K562 (cell line): ENCODE measurements around the gene FFAR1. TPM values are rescaled to one million over a fixed set of nuclear protein-coding genes. Genes with fewer than 3 reads are reported as not detected.

Source experiments
- ATAC-seq: fragments of 200-7000 bp; cut with Tn5 transposase; 3 replicates; pipeline ENCODE4 v1.9.1; 2020; ENCODE audit warnings: moderate library complexity
- BruUV-seq: library from RNA; stranded (reverse); fragments of 400-500 nt; replicated peaks from 2 replicates; lab custom pipeline; 2021; lab: Mats Ljungman, UMichigan
- CTCF ChIA-PET: fragments of 300-600 bp; formaldehyde crosslinking; extraction: SDS; loops from one replicate; lab custom pipeline; 2021; ENCODE audit warnings: low intra/inter-chr PET ratio; lab: Yijun Ruan, JAX
- POLR2A ChIA-PET: fragments of 300-600, 350-650 bp; sonication (Branson Sonifier 250); formaldehyde crosslinking; extraction: SDS; loops from one replicate; lab custom pipeline; 2021; ENCODE audit warnings: antibody characterized with exemption, inconsistent platforms; lab: Yijun Ruan, JAX
- DNase-seq, 4 experiments: peaks; one replicate each; pipeline versions ENCODE4 v3.0.0 to v3.0.0-alpha.2; 2011 to 2018; ENCODE audit warnings: low spot score in 3 of 4, mixed read lengths in 3 of 4; ENCODE audit errors: extremely low read depth in 1 of 4
- FAIRE-seq: peaks from 2 replicates; lab custom pipeline; 2011; peaks lifted over from hg19 to GRCh38; lab: Jason Lieb, UNC
- H2AFZ ChIP-seq: 2 replicates; pipeline ENCODE4 v1.6.0; 2011; ENCODE audit warnings: low read depth, low read length, control low read depth, inconsistent platforms
- H3K27ac ChIP-seq: fragments of 200-600 bp; 3 replicates; pipeline ENCODE4 v1.8.0; 2011; ENCODE audit warnings: low read depth, mild to moderate bottlenecking, control low read depth, inconsistent platforms, low read length, moderate library complexity, mixed read lengths; ENCODE audit errors: extremely low read depth
- H3K27me3 ChIP-seq, 2 experiments: fragments of 300-600 bp in 1 of 2; 2 replicates in 1 of 2; 3 replicates in 1 of 2; pipeline versions ENCODE4 v1.6.0 to v1.8.0; 2011; ENCODE audit warnings: inconsistent platforms in 2 of 2, low read length in 2 of 2, mild to moderate bottlenecking in 1 of 2, mixed read lengths in 1 of 2, moderate library complexity in 1 of 2; ENCODE audit not compliant: control insufficient read depth in 2 of 2, insufficient read depth in 2 of 2
- H3K36me3 ChIP-seq: fragments of 300-600 bp; 3 replicates; pipeline ENCODE4 v1.8.0; 2011; ENCODE audit warnings: mild to moderate bottlenecking, low read length, inconsistent platforms; ENCODE audit not compliant: control insufficient read depth, insufficient read depth
- H3K4me1 ChIP-seq, 2 experiments: fragments of 200-600 bp in 1 of 2; replicated peaks in 1 of 2; 2 replicates in 1 of 2; 3 replicates in 1 of 2; pipeline versions ENCODE4 v1.5.1 to v1.8.0; 2011; ENCODE audit warnings: inconsistent platforms in 2 of 2, low read length in 2 of 2, mild to moderate bottlenecking in 1 of 2, mixed read lengths in 1 of 2, moderate library complexity in 1 of 2; ENCODE audit not compliant: control insufficient read depth in 2 of 2, insufficient read depth in 2 of 2
- H3K4me2 ChIP-seq: 2 replicates; pipeline ENCODE4 v1.6.1; 2011; ENCODE audit warnings: low read length, control low read depth, inconsistent platforms, mixed read lengths; ENCODE audit not compliant: insufficient read depth
- H3K4me3 ChIP-seq: fragments of 200-600 bp; sonication (generic), shearing (Covaris generic); 2 replicates; pipeline ENCODE4 v1.5.1; 2016; ENCODE audit warnings: control low read depth, inconsistent platforms
- H3K79me2 ChIP-seq: fragments of 200-600 bp; 3 replicates; pipeline ENCODE4 v1.8.0; 2011; ENCODE audit warnings: low read length, inconsistent platforms; ENCODE audit not compliant: control insufficient read depth, insufficient read depth
- H3K9ac ChIP-seq, 2 experiments: 2 replicates each; pipeline versions ENCODE4 v1.6.0 to v1.6.1; 2011; ENCODE audit warnings: low read depth in 2 of 2, low read length in 2 of 2, control low read depth in 1 of 2, inconsistent platforms in 1 of 2, mild to moderate bottlenecking in 1 of 2, mixed read lengths in 1 of 2; ENCODE audit not compliant: insufficient read depth in 1 of 2
- H3K9me1 ChIP-seq: one replicate; pipeline ENCODE4 v1.6.0; 2011; ENCODE audit warnings: inconsistent platforms, mild to moderate bottlenecking, low read length, moderate library complexity; ENCODE audit not compliant: control insufficient read depth, insufficient read depth
- H3K9me3 ChIP-seq: replicated peaks from 2 replicates; pipeline ENCODE4 v1.5.1; 2011; ENCODE audit warnings: low read depth, low read length, inconsistent platforms; ENCODE audit not compliant: control insufficient read depth, insufficient read depth
- H4K20me1 ChIP-seq: replicated peaks from 2 replicates; pipeline ENCODE4 v1.6.1; 2011; ENCODE audit warnings: low read length, inconsistent platforms, mixed read lengths; ENCODE audit not compliant: control insufficient read depth, insufficient read depth
- CBX1 ChIP-seq: sonication (generic); IDR thresholded peaks from 2 replicates; pipeline ENCODE4 v1.6.1; 2016; ENCODE audit warnings: antibody characterized with exemption, low read depth, mild to moderate bottlenecking
- FOXM1 ChIP-seq, 2 experiments: fragments of 450-650 bp in 1 of 2; sonication (generic) in 1 of 2; formaldehyde crosslinking in 1 of 2; IDR thresholded peaks; 2 replicates each; pipeline versions ENCODE4 v1.6.1 to v1.9.0; 2017 to 2022; ENCODE audit warnings: low read depth in 2 of 2, mild to moderate bottlenecking in 2 of 2, missing genetic modification reagents in 1 of 2, moderate library complexity in 1 of 2
- MYC ChIP-seq, 2 experiments: fragments of 250-450 bp in 1 of 2; sonication (Bioruptor Pico) in 1 of 2; IDR thresholded peaks; 2 replicates each; pipeline versions ENCODE4 v1.5.1 to v1.6.1; 2012 to 2021; ENCODE audit warnings: low read depth in 2 of 2, borderline replicate concordance in 1 of 2, improper control_type of control experiment in 1 of 2, low read length in 1 of 2, mild to moderate bottlenecking in 1 of 2, moderate library complexity in 1 of 2
- NR2F6 ChIP-seq: fragments of 450-650 bp; formaldehyde crosslinking; IDR thresholded peaks from 2 replicates; pipeline ENCODE4 v1.4.0; 2020; ENCODE audit warnings: mild to moderate bottlenecking
- ZNF41 ChIP-seq: fragments of 250-450 bp; sonication (Bioruptor Pico); conservative IDR thresholded peaks from 2 replicates; pipeline ENCODE4 v1.4.0; 2020; ENCODE audit warnings: mild to moderate bottlenecking
- ZNF76 ChIP-seq: fragments of 250-450 bp; sonication (Bioruptor Pico); IDR thresholded peaks from 2 replicates; pipeline ENCODE4 v1.4.0; 2020; ENCODE audit warnings: mild to moderate bottlenecking, moderate library complexity, borderline replicate concordance
- ZSCAN29 ChIP-seq: fragments of 450-650 bp; IDR thresholded peaks from 2 replicates; pipeline ENCODE4 v1.6.1; 2017
- WGBS: fragments of 100-300 bp; shearing (Covaris generic); methylation state at CpG from one replicate; pipeline ENCODE4 v1.1.6; 2016; ENCODE audit warnings: low coverage, mixed read lengths; ENCODE audit not compliant: insufficient coverage; ENCODE audit errors: missing lambda C conversion rate; 5-methylcytosine and 5-hydroxymethylcytosine counted together
- in situ Hi-C: fragments of 300-500 bp; cut with MboI; formaldehyde crosslinking; loops from 4 replicates; pipeline ENCODE4 v1.15.0; 2018; ENCODE audit warnings: inconsistent platforms, mixed read lengths
- intact Hi-C: fragments of 100-400 bp; cut with micrococcal nuclease; formaldehyde crosslinking; loops from 2 replicates; pipeline ENCODE4 v1.14.2; 2022
- polyA plus RNA-seq, 8 experiments: library from polyadenylated mRNA; depleted of rRNA in 4 of 8; stranded (reverse) in 5 of 8; unstranded in 3 of 8; fragments of >200 nt; fragmentation: Nextera tagmentation in 2 of 8; fragmentation: Illumina TruSeq in 1 of 8; extraction: Ambion mirVana in 2 of 8; extraction: Trizol in 1 of 8; gene quantifications; 2 replicates each; pipeline versions ENCODE4 v1.2.1 to v1.2.3, GENCODE V29; 2011 to 2014; ENCODE audit warnings: inconsistent platforms in 1 of 8, missing spikeins in 1 of 8
- total RNA-seq, 7 experiments: library from RNA; depleted of rRNA in 6 of 7; stranded (reverse); fragments of >200 nt in 6 of 7; fragmentation: Illumina TruSeq in 2 of 7; extraction: Trizol in 2 of 7; gene quantifications; 2 replicates each; pipeline versions ENCODE4 v1.2.1 to v1.2.3, GENCODE V29; 2011 to 2021; ENCODE audit warnings: low replicate concordance in 1 of 7
- TF ChIP-seq, protein P1 (sequence below): fragments of 450-650 bp; IDR thresholded peaks from 2 replicates; pipeline ENCODE4 v1.6.1; 2016; ENCODE audit warnings: low read depth, mild to moderate bottlenecking, moderate library complexity

Gene FFAR1
- total and polyA plus RNA-seq, 9 of the 15 experiments (the other 6 are each of a cell fraction or from before 2014, with no cell fraction given): not detected

DNA sequence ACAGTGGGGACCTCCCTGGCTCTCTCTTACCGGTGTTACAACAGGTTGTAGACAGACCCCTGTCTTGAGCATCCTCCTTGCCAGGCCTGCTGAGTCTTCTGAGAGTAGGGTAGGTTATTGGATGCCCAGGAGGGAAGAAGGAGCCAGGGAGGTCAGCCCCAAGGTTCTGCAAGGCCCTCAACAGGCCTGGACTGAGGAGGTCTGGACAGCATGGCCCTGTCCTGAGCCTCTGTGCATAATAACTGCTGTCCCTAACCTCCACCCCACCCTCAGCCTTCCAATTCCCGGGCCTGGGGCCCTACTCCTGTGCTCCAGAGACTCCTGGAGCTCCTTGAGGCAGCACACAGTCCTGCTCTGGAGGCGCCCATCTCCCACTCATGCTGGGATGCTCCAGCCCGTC lies 18.4 kb upstream of the FFAR1 start:
- no peak overlapping the region for H3K27ac ChIP-seq
- ATAC-seq: no peak
- 41% methylated on average over 4 of the region's 4 CpGs for WGBS
- no TSS peak for BruUV-seq
- H3K27me3 ChIP-seq: no peaks in the 10 kb centered on the region
- H3K9ac ChIP-seq: no peak overlapping the region
- FAIRE-seq: no peak
- TF ChIP-seq CBX1: no peak
- TF ChIP-seq, protein P1, sequence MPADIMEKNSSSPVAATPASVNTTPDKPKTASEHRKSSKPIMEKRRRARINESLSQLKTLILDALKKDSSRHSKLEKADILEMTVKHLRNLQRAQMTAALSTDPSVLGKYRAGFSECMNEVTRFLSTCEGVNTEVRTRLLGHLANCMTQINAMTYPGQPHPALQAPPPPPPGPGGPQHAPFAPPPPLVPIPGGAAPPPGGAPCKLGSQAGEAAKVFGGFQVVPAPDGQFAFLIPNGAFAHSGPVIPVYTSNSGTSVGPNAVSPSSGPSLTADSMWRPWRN: no peak
- TF ChIP-seq FOXM1 (IDR thresholded peaks at IDR 0.05; ENCODE audit: low read depth): no peak
- TF ChIP-seq FOXM1 (CRISPR knock-in tag; IDR thresholded peaks at IDR 0.05; ENCODE audit: low read depth): no peak
- no peak for TF ChIP-seq ZSCAN29
- no peak for TF ChIP-seq NR2F6
- no peak for TF ChIP-seq ZNF76 (CRISPR knock-in tag)
- TF ChIP-seq ZNF41: no peak
- no peak for TF ChIP-seq MYC (IDR thresholded peaks at IDR 0.05; ENCODE audit: low read depth, low read length)
- no peak for TF ChIP-seq MYC (CRISPR knock-in tag; IDR thresholded peaks at IDR 0.05; ENCODE audit: borderline replicate concordance, low read depth)
- CTCF ChIA-PET: no interaction called here
- no peaks in the 10 kb centered on the region for H3K9me1 ChIP-seq
- H3K79me2 ChIP-seq: no peaks in the 10 kb centered on the region
- in situ Hi-C loops (no loop called here), intact Hi-C loops (no loop called here)
- H3K4me3 ChIP-seq: no peak overlapping the region
- no peaks in the 10 kb centered on the region for H4K20me1 ChIP-seq
- no peak for DNase-seq
- H3K9me3 ChIP-seq: no peaks in the 10 kb centered on the region
- POLR2A ChIA-PET: interaction anchor here (0.6 to 0.7 kb wide), 3 partner anchors 32 to 225 kb away, joined by 3 read pairs; no protein-coding TSS in a partner anchor
- H3K4me1 ChIP-seq: peaks cover 2 to 12% of the 10 kb centered on the region in 2 experiments; a peak in 4 of 5 replicates
- no peak overlapping the region for H3K4me2 ChIP-seq
- no peak overlapping the region for H2AFZ ChIP-seq
- H3K36me3 ChIP-seq: no peaks in the 10 kb centered on the region
